ENCODE measurements around the gene RAG1. TPM values are rescaled to one million over a fixed set of nuclear protein-coding genes. Genes with fewer than 3 reads are reported as not detected.

Gene RAG1
- under 1 TPM; 0.33 to 0.52 TPM for total RNA-seq

GRCh38 chr11:36567694-36568093 is at the start of gene RAG1:
Gene RAG1, plus strand, starts transcription at chr11:36568007. Its CDS starts 5,298 bp downstream, at chr11:36573305.
- Histone ChIP-seq H3K27me3 (no peaks in the 10 kb centered on the region), H3K4me3 (no peak within 1 kb of the TSS), H3K9me3 (no peaks in the 10 kb centered on the region), H3K36me3 (replicated peaks in 1 of 2; ENCODE audit: insufficient read depth in 1 of 2, low read depth in 2 of 2) (no peaks in the 10 kb centered on the region), H3K27ac (no peak within 1 kb of the TSS), H3K4me1 (peaks cover 6% of the 10 kb centered on the region)
- ATAC-seq (no peak), DNase-seq (no peak)
- intact Hi-C loops (cut with DNase I), result no loop called here
- no peak for TF ChIP-seq POLR2A (IDR thresholded peaks at IDR 0.05)
- TF ChIP-seq CTCF (IDR thresholded peaks at IDR 0.05), result no peak
- 83 to 100% methylated on average over 1 of the region's 1 CpG for WGBS, 2 donors

GRCh38 chr11:36530840-36531239 is 37.0 kb upstream of the RAG1 start:
- Histone ChIP-seq H3K27ac (no peak overlapping the region), H3K36me3 (replicated peaks in 1 of 2; ENCODE audit: insufficient read depth in 1 of 2, low read depth in 2 of 2) (no peaks in the 10 kb centered on the region), H3K4me3 (no peak overlapping the region), H3K9me3 (no peaks in the 10 kb centered on the region), H3K4me1 (no peaks in the 10 kb centered on the region), H3K27me3 (no peaks in the 10 kb centered on the region)
- intact Hi-C loops (cut with DNase I), result no loop called here
- no peak for ATAC-seq
- DNase-seq, result no peak
- TF ChIP-seq CTCF (IDR thresholded peaks at IDR 0.05), result no peak
- no peak for TF ChIP-seq POLR2A (IDR thresholded peaks at IDR 0.05)

- Histone ChIP-seq H3K4me3 (no peak overlapping the region), H3K27me3 (no peaks in the 10 kb centered on the region), H3K9me3 (no peaks in the 10 kb centered on the region), H3K27ac (no peak overlapping the region), H3K36me3 (replicated peaks in 1 of 2; ENCODE audit: insufficient read depth in 1 of 2, low read depth in 2 of 2) (no peaks in the 10 kb centered on the region), H3K4me1 (no peaks in the 10 kb centered on the region)
- ATAC-seq (no peak), DNase-seq (no peak)
- intact Hi-C loops (cut with DNase I), result no loop called here
- TF ChIP-seq CTCF (IDR thresholded peaks at IDR 0.05) (no peak), POLR2A (IDR thresholded peaks at IDR 0.05) (no peak)
- WGBS, 2 donors, result 56 to 60% methylated on average over 8 of the region's 8 CpGs
Observed at GRCh38 chr11:36532941-36533601, 34.7 kb upstream of the RAG1 start.

- Histone ChIP-seq H3K36me3 (replicated peaks in 1 of 2; ENCODE audit: insufficient read depth in 1 of 2, low read depth in 2 of 2) (no peaks in the 10 kb centered on the region), H3K4me1 (no peaks in the 10 kb centered on the region), H3K27me3 (no peaks in the 10 kb centered on the region), H3K27ac (no peak overlapping the region), H3K4me3 (no peak overlapping the region), H3K9me3 (no peaks in the 10 kb centered on the region)
- 69 to 70% methylated on average over 3 of the region's 3 CpGs for WGBS, 2 donors
- intact Hi-C loops (cut with DNase I), result no loop called here
- DNase-seq, result no peak
- TF ChIP-seq CTCF (IDR thresholded peaks at IDR 0.05) (no peak), POLR2A (IDR thresholded peaks at IDR 0.05) (no peak)
- no peak for ATAC-seq
Observed at GRCh38 chr11:36534276-36534840, 33.4 kb upstream of the RAG1 start.

- no peak for TF ChIP-seq POLR2A (IDR thresholded peaks at IDR 0.05)
- peak in 3 of 7 experiments; percentile 41 to 45 (median 42) for TF ChIP-seq CTCF (IDR thresholded peaks at IDR 0.05)
- DNase-seq, result peak; percentile 18 to 55 (median 44)
- WGBS, 2 donors, result 14% methylated on average over 6 of the region's 6 CpGs
- no peaks in the 10 kb centered on the region for H3K27me3 ChIP-seq
- H3K4me1 ChIP-seq, result no peaks in the 10 kb centered on the region
- ATAC-seq, result peak; percentile 74
- intact Hi-C loops (cut with DNase I), result no loop called here
- H3K36me3 ChIP-seq (replicated peaks in 1 of 2; ENCODE audit: insufficient read depth in 1 of 2, low read depth in 2 of 2), result no peaks in the 10 kb centered on the region
- no peak overlapping the region for H3K27ac ChIP-seq
- no peaks in the 10 kb centered on the region for H3K9me3 ChIP-seq
- H3K4me3 ChIP-seq, result no peak overlapping the region
Observed at GRCh38 chr11:36540998-36541397, 26.8 kb upstream of the RAG1 start.

All from body of pancreas (tissue), 4 donors.